HG02610 (cell line): ENCODE measurements around the gene PRR20G.
"Not testable (repeated sequence)": the region's sequence is repeated elsewhere in the genome, so short reads cannot be mapped to it uniquely, and the experiment has no call there.

Source experiments
- ATAC-seq: cut with Tn5 transposase; IDR thresholded peaks from one replicate; pipeline ENCODE4 v1.9.1; 2021; ENCODE audit warnings: mild to moderate bottlenecking, moderate library complexity; ENCODE audit not compliant: unreplicated experiment

Gene PRR20G

GRCh38 chr3:127304121-127304744 is 16.4 kb upstream of the PRR20G start:
- ATAC-seq, result no peak

- no peak for ATAC-seq
These were observed 11.4 kb upstream of the PRR20G start for GRCh38 chr3:127299276-127299675.

- ATAC-seq, result no peak
These were observed 9.1 kb upstream of the PRR20G start for GRCh38 chr3:127296959-127297358.

GRCh38 chr3:127296166-127296565 is 8.3 kb upstream of the PRR20G start:
- ATAC-seq, result no peak

GRCh38 chr3:127293650-127294049 is 5.8 kb upstream of the PRR20G start:
- not testable (repeated sequence) for ATAC-seq

- no peak for ATAC-seq
These were observed 3.8 kb upstream of the PRR20G start for GRCh38 chr3:127291611-127292010.

GRCh38 chr3:127291114-127291513 is 3.3 kb upstream of the PRR20G start:
- ATAC-seq, result no peak

- no peak for ATAC-seq
These were observed 2.1 kb upstream of the PRR20G start for GRCh38 chr3:127289706-127290575.

GRCh38 chr3:127288921-127289705 is 1.3 kb upstream of the PRR20G start:
- ATAC-seq, result no peak

GRCh38 chr3:127288343-127288742 is 497 bp upstream of the PRR20G start:
- no peak for ATAC-seq

GRCh38 chr3:127286571-127287140 is 1.2 kb downstream of the PRR20G start:
- no peak for ATAC-seq

- no peak for ATAC-seq
These were observed 3.6 kb downstream of the PRR20G start for GRCh38 chr3:127284258-127284657.

GRCh38 chr3:127277561-127277960 is 10.3 kb downstream of the PRR20G start:
- ATAC-seq, result no peak

- ATAC-seq, result no peak
These were observed 10.9 kb downstream of the PRR20G start for GRCh38 chr3:127276995-127277394.

GRCh38 chr3:127276396-127276795 is 11.4 kb downstream of the PRR20G start:
- ATAC-seq, result no peak

GRCh38 chr3:127275287-127275781 is 12.5 kb downstream of the PRR20G start:
- ATAC-seq, result no peak

GRCh38 chr3:127274200-127274760 is 13.6 kb downstream of the PRR20G start:
- ATAC-seq, result no peak

GRCh38 chr3:127273206-127273605 is 14.6 kb downstream of the PRR20G start:
- ATAC-seq, result no peak

- no peak for ATAC-seq
These were observed 21.7 kb downstream of the PRR20G start for GRCh38 chr3:127266186-127266585.

GRCh38 chr3:127265581-127265981 is 22.3 kb downstream of the PRR20G start:
- no peak for ATAC-seq
